Endodermal cell (in vitro differentiated cells): ENCODE results near the gene SLC9A7. TPM values are rescaled to one million over a fixed set of nuclear protein-coding genes. Genes with fewer than 3 reads are reported as not detected.

ENCODE experiments used
- DNase-seq: peaks from one replicate; pipeline ENCODE4 v3.0.0-alpha.2; 2017
- H3K27ac ChIP-seq: 2 replicates; pipeline ENCODE4 v1.5.1; 2013; ENCODE audit warnings: mild to moderate bottlenecking, low read depth, low read length, moderate library complexity
- H3K27me3 ChIP-seq: 2 replicates; pipeline ENCODE4 v1.6.1; 2013; ENCODE audit warnings: mild to moderate bottlenecking, low read length, moderate library complexity; ENCODE audit not compliant: insufficient read depth, control insufficient read depth, poor library complexity, severe bottlenecking
- H3K36me3 ChIP-seq: 2 replicates; pipeline ENCODE4 v1.7.0; 2013; ENCODE audit warnings: mild to moderate bottlenecking, low read length, moderate library complexity; ENCODE audit not compliant: control insufficient read depth, insufficient read depth
- H3K4me1 ChIP-seq: one replicate; pipeline ENCODE4 v1.7.0; 2013; ENCODE audit warnings: low read length; ENCODE audit not compliant: control insufficient read depth, insufficient read depth
- H3K4me3 ChIP-seq: 2 replicates; pipeline ENCODE4 v1.5.1; 2013; ENCODE audit warnings: mild to moderate bottlenecking, low read length, moderate library complexity
- H3K9ac ChIP-seq: 2 replicates; pipeline ENCODE4 v1.6.1; 2013; ENCODE audit warnings: mild to moderate bottlenecking, low read length, moderate library complexity; ENCODE audit not compliant: poor library complexity, severe bottlenecking; ENCODE audit errors: extremely low read depth
- H3K9me3 ChIP-seq: 2 replicates; pipeline ENCODE4 v1.6.1; 2013; ENCODE audit warnings: mild to moderate bottlenecking, low read length, moderate library complexity; ENCODE audit not compliant: control insufficient read depth
- H3K27ac Mint-ChIP-seq: 2 replicates; pipeline ENCODE4 v1.8.0; 2020; ENCODE audit warnings: mixed read lengths
- H3K27me3 Mint-ChIP-seq: 2 replicates; pipeline ENCODE4 v1.8.0; 2021; ENCODE audit warnings: mild to moderate bottlenecking, mixed read lengths; ENCODE audit not compliant: insufficient read depth
- H3K36me3 Mint-ChIP-seq: 2 replicates; pipeline ENCODE4 v1.8.0; 2020; ENCODE audit warnings: low read depth, mixed read lengths
- H3K4me1 Mint-ChIP-seq: 2 replicates; pipeline ENCODE4 v1.8.0; 2020; ENCODE audit warnings: mixed read lengths
- H3K4me3 Mint-ChIP-seq: 2 replicates; pipeline ENCODE4 v1.8.0; 2020; ENCODE audit warnings: mild to moderate bottlenecking, moderate library complexity, mixed read lengths
- H3K9me3 Mint-ChIP-seq: 2 replicates; pipeline ENCODE4 v1.8.0; 2020; ENCODE audit warnings: mild to moderate bottlenecking, mixed read lengths
- CTCF ChIP-seq: fragments of 200-600 bp; sonication (generic); conservative IDR thresholded peaks from 2 replicates; pipeline ENCODE4 v1.5.0; 2021; ENCODE audit warnings: antibody characterized with exemption, mild to moderate bottlenecking
- WGBS, 2 experiments: methylation state at CpG; one replicate each; pipeline versions ENCODE4 v1.1.5 to v1.1.7; 2013; ENCODE audit warnings: missing lambda C conversion rate in 2 of 2, mixed read lengths in 1 of 2; ENCODE audit not compliant: insufficient coverage in 1 of 2, insufficient read length in 1 of 2; 5-methylcytosine and 5-hydroxymethylcytosine counted together
- total RNA-seq, 2 donors: library from RNA; stranded (reverse); fragmentation: NEBNext Ultra II Directional in 1 of 2; extraction: Animal tissue kit (Norgen Biotek cat#: 25700) in 1 of 2; gene quantifications; 2 replicates in 1 of 2; 3 replicates in 1 of 2; pipeline ENCODE4 v1.2.1, GENCODE V29; 2021

The SLC9A7 gene
- total RNA-seq, 2 donors from 2014 or later: 23.7 to 25.3 TPM

GRCh38 chrX:46681849-46682248, 77.1 kb downstream of the SLC9A7 start:
- Mint-ChIP-seq H3K36me3 (peaks cover 21% of the 10 kb centered on the region), H3K27me3 (no peaks in the 10 kb centered on the region), H3K4me3 (no peak overlapping the region), H3K4me1 (peaks cover 3% of the 10 kb centered on the region), H3K27ac (no peak overlapping the region), H3K9me3 (peaks cover 57% of the 10 kb centered on the region)
- 94% methylated on average over 2 of the region's 3 CpGs; no CpG with 5 or more reads in 1 of the 2 experiments for WGBS, 2 experiments
- DNase-seq: no peak
- Histone ChIP-seq H3K4me3 (no peak overlapping the region), H3K9ac (no peak overlapping the region), H3K27ac (no peak overlapping the region), H3K27me3 (no peaks in the 10 kb centered on the region), H3K36me3 (peaks cover 21% of the 10 kb centered on the region), H3K9me3 (no peaks in the 10 kb centered on the region), H3K4me1 (no peaks in the 10 kb centered on the region)
- no peak for TF ChIP-seq CTCF

- Mint-ChIP-seq H3K27ac (no peak overlapping the region), H3K4me1 (no peaks in the 10 kb centered on the region), H3K9me3 (peaks cover 55% of the 10 kb centered on the region), H3K36me3 (peaks cover 24% of the 10 kb centered on the region), H3K27me3 (no peaks in the 10 kb centered on the region), H3K4me3 (no peak overlapping the region)
- no peak overlapping the region for H3K4me3 ChIP-seq
- no peak for DNase-seq
- no peaks in the 10 kb centered on the region for H3K4me1 ChIP-seq
- no peak overlapping the region for H3K27ac ChIP-seq
- H3K9me3 ChIP-seq: no peaks in the 10 kb centered on the region
- H3K9ac ChIP-seq: no peak overlapping the region
- peaks cover 21% of the 10 kb centered on the region for H3K36me3 ChIP-seq
- TF ChIP-seq CTCF: no peak
- H3K27me3 ChIP-seq: no peaks in the 10 kb centered on the region
- 95% methylated on average over 2 of the region's 2 CpGs; no CpG with 5 or more reads in 1 of the 2 experiments for WGBS, 2 experiments
These were observed 80.7 kb downstream of the SLC9A7 start for GRCh38 chrX:46678232-46678631.

- Histone ChIP-seq H3K27ac (no peak overlapping the region), H3K9ac (no peak overlapping the region), H3K4me1 (no peaks in the 10 kb centered on the region), H3K9me3 (no peaks in the 10 kb centered on the region), H3K36me3 (peaks cover 32% of the 10 kb centered on the region), H3K27me3 (no peaks in the 10 kb centered on the region), H3K4me3 (no peak overlapping the region)
- H3K27me3 Mint-ChIP-seq: no peaks in the 10 kb centered on the region
- H3K4me3 Mint-ChIP-seq: no peak overlapping the region
- TF ChIP-seq CTCF: no peak
- no peak for DNase-seq
- H3K36me3 Mint-ChIP-seq: peaks cover 31% of the 10 kb centered on the region
- H3K27ac Mint-ChIP-seq: no peak overlapping the region
- WGBS, 2 experiments: 95 to 100% methylated on average over 3 to 10 of the region's 10 CpGs
- no peaks in the 10 kb centered on the region for H3K4me1 Mint-ChIP-seq
- peaks cover 57% of the 10 kb centered on the region for H3K9me3 Mint-ChIP-seq
These were observed 82.2 kb downstream of the SLC9A7 start for GRCh38 chrX:46676399-46677356.
